ENCODE measurements around the gene AQP11. TPM values are rescaled to one million over a fixed set of nuclear protein-coding genes. Genes with fewer than 3 reads are reported as not detected.

AQP11 gene
- total RNA-seq, 1 donor from 2014 or later: 0.18 TPM

GRCh38 chr11:77650123-77650522 is 60.4 kb downstream of the AQP11 start:
- no peaks in the 10 kb centered on the region for H3K4me1 Mint-ChIP-seq (ENCODE audit: low read depth)
- no peaks in the 10 kb centered on the region for H3K9me3 Mint-ChIP-seq
- H3K36me3 Mint-ChIP-seq (ENCODE audit: low read depth): no peaks in the 10 kb centered on the region
- no peak overlapping the region for H3K4me3 Mint-ChIP-seq
- DNase-seq (ENCODE audit: low spot score): no peak
- no peaks in the 10 kb centered on the region for H3K27me3 Mint-ChIP-seq (ENCODE audit: insufficient read depth)
- H3K27ac Mint-ChIP-seq: no peak overlapping the region
- intact Hi-C loops (cut with micrococcal nuclease): no loop called here

- Mint-ChIP-seq H3K4me1 (ENCODE audit: low read depth) (no peaks in the 10 kb centered on the region), H3K4me3 (no peak overlapping the region), H3K9me3 (no peaks in the 10 kb centered on the region), H3K27ac (no peak overlapping the region), H3K36me3 (ENCODE audit: low read depth) (no peaks in the 10 kb centered on the region), H3K27me3 (ENCODE audit: insufficient read depth) (no peaks in the 10 kb centered on the region)
- no peak for DNase-seq (ENCODE audit: low spot score)
- intact Hi-C loops (cut with micrococcal nuclease): no loop called here
Measured at GRCh38 chr11:77654770-77655434, 65.1 kb downstream of the AQP11 start.

GRCh38 chr11:77656362-77656761 is 66.6 kb downstream of the AQP11 start:
- Mint-ChIP-seq H3K36me3 (ENCODE audit: low read depth) (no peaks in the 10 kb centered on the region), H3K27ac (no peak overlapping the region), H3K4me3 (no peak overlapping the region), H3K27me3 (ENCODE audit: insufficient read depth) (no peaks in the 10 kb centered on the region), H3K9me3 (no peaks in the 10 kb centered on the region), H3K4me1 (ENCODE audit: low read depth) (no peaks in the 10 kb centered on the region)
- intact Hi-C loops (cut with micrococcal nuclease): no loop called here
- DNase-seq (ENCODE audit: low spot score): no peak

GRCh38 chr11:77658213-77659013 is 68.7 kb downstream of the AQP11 start:
- no peaks in the 10 kb centered on the region for H3K4me1 Mint-ChIP-seq (ENCODE audit: low read depth)
- H3K9me3 Mint-ChIP-seq: no peaks in the 10 kb centered on the region
- no peaks in the 10 kb centered on the region for H3K36me3 Mint-ChIP-seq (ENCODE audit: low read depth)
- no peaks in the 10 kb centered on the region for H3K27me3 Mint-ChIP-seq (ENCODE audit: insufficient read depth)
- H3K4me3 Mint-ChIP-seq: no peak overlapping the region
- DNase-seq (ENCODE audit: low spot score): no peak
- no peak overlapping the region for H3K27ac Mint-ChIP-seq
- intact Hi-C loops (cut with micrococcal nuclease): no loop called here

Other genes starting within 250 kb of the AQP11 start
- 33.1 and 38.4 TPM in 2 replicates for gene PAK1, start 115.9 kb upstream of the AQP11 start, total RNA-seq
- gene CLNS1A, start 47.8 kb downstream of the AQP11 start, total RNA-seq: 161 and 169 TPM in 2 replicates
- 47.0 and 49.2 TPM in 2 replicates for gene RSF1, start 230.8 kb downstream of the AQP11 start, total RNA-seq
- gene AAMDC, start 231.2 kb downstream of the AQP11 start, total RNA-seq: 1.5 and 2.4 TPM in 2 replicates

Measured in activated T-helper 1 cell treated with anti-CD3 and anti-CD28 coated beads, Interleukin-12 subunit alpha, Interleukin-12 subunit beta, Interleukin-2, Interleukin-4 antibody, amounts not matched to agents 30 ng/mL and 10 ng/mL and 1 ng/mL, durations not matched to agents 14 hours and 24 hours and 36 hours (primary cell).